ENCODE results near the gene ZNRF2. TPM values are rescaled to one million over a fixed set of nuclear protein-coding genes. Genes with fewer than 3 reads are reported as not detected.

ZNRF2 gene
- total and polyA plus RNA-seq, 7 donors: 14.4 to 33.8 (median 22.5) TPM

DNA sequence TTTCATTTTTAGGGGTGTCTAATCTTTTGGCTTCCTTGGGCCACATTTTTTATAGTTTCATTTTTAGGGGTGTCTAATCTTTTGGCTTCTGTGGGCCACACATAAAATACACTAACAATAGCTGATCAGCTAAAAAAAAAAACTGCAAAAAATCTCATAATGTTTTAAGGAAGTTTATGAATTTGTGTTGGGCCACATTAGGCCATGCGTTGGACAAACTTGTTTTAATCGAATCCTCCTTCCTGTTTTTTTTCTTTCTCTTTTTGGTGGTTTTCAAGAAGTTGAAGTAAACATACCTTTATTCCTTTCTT, 37.4 kb downstream of the ZNRF2 start:
- Histone ChIP-seq H3K36me3 (no peaks in the 10 kb centered on the region), H3K27me3 (no peaks in the 10 kb centered on the region), H3K27ac (peak overlapping the region; percentile 36 to 66 (median 52)), H3K9me3 (no peaks in the 10 kb centered on the region), H3K4me3 (peak overlapping the region in 3 of 4 donors; percentile 0 to 19 (median 8)), H3K4me1 (peaks cover 0 to 52% (median 24%) of the 10 kb centered on the region in 4 donors)
- intact Hi-C loops (cut with DNase I): no loop called here
- no peak for DNase-seq
- whole genome bisulfite sequencing, 2 donors: 36 to 58% methylated on average over 2 of the region's 2 CpGs
- TF ChIP-seq POLR2AphosphoS5 (IDR thresholded peaks at IDR 0.05): no peak
- no peak for TF ChIP-seq EP300 (IDR thresholded peaks at IDR 0.05)
- TF ChIP-seq POLR2A (IDR thresholded peaks at IDR 0.05): no peak
- TF ChIP-seq, protein P1, sequence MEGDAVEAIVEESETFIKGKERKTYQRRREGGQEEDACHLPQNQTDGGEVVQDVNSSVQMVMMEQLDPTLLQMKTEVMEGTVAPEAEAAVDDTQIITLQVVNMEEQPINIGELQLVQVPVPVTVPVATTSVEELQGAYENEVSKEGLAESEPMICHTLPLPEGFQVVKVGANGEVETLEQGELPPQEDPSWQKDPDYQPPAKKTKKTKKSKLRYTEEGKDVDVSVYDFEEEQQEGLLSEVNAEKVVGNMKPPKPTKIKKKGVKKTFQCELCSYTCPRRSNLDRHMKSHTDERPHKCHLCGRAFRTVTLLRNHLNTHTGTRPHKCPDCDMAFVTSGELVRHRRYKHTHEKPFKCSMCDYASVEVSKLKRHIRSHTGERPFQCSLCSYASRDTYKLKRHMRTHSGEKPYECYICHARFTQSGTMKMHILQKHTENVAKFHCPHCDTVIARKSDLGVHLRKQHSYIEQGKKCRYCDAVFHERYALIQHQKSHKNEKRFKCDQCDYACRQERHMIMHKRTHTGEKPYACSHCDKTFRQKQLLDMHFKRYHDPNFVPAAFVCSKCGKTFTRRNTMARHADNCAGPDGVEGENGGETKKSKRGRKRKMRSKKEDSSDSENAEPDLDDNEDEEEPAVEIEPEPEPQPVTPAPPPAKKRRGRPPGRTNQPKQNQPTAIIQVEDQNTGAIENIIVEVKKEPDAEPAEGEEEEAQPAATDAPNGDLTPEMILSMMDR (IDR thresholded peaks at IDR 0.05): no peak

DNA sequence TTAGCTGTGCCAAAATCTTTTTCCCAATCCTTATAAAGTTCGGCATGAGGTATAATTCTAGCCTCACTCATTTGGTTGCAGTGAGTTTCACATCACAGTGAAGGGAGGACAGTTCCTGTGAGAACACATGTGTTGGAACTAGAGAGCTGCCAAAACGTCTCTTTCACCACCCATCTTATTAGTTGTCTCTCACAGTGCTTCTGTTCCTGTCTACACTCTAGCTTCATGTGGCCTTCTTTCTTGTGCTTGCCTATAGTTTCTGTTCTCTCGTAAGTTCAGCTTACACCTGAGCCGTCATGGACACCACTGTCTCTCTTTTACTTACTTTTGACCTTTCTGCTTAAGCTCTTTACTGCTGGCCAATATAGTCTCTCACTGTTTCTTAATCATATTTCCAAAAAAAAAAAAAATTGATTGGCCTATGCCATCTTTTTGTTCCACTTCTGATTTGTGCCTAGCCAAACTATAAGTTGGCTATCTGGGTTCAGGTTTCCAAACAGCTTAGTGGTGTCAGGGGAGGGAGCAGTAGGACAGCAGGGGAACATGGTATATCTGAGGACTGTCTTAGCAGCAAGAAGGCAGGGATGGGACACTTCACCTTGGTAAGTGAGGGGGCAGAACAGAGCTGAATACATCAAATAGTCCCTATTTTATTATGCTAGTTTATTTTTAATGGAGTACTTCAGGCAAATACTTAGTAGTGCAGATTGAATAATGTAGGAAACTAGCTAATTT, 38.0 kb downstream of the ZNRF2 start:
- peaks cover 0 to 52% (median 24%) of the 10 kb centered on the region in 4 donors for H3K4me1 ChIP-seq

DNA sequence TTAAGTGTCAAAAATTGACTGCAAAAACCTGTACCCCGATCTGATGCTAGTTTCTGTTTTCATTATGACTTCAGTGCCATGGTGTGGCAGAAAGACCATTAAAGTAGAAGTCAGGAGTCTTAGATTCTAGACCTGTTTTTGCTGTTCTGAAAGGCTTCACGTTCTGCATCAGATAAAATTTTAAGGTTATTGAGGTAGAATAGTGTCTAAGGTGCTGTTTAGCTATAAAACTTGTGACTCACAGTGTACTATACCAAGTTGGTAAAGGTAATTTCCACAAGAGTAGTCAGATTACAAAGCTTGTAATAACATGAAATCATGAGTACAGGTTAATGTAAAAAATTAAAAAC, 38.6 kb downstream of the ZNRF2 start:
- 11 to 33% methylated on average over 2 of the region's 2 CpGs for WGBS, 2 donors
- Histone ChIP-seq H3K9me3 (no peaks in the 10 kb centered on the region), H3K36me3 (no peaks in the 10 kb centered on the region), H3K4me1 (peaks cover 0 to 51% (median 26%) of the 10 kb centered on the region in 4 donors), H3K27ac (peak overlapping the region; percentile 36 to 66 (median 52)), H3K27me3 (no peaks in the 10 kb centered on the region), H3K4me3 (no peak overlapping the region)
- no peak for DNase-seq
- intact Hi-C loops (cut with DNase I): no loop called here
- TF ChIP-seq POLR2AphosphoS5 (IDR thresholded peaks at IDR 0.05): no peak
- TF ChIP-seq, protein P1 (IDR thresholded peaks at IDR 0.05): no peak
- TF ChIP-seq EP300 (IDR thresholded peaks at IDR 0.05): no peak
- TF ChIP-seq POLR2A (IDR thresholded peaks at IDR 0.05): no peak

More for the DNA sequence above, 38.0 kb downstream of the ZNRF2 start:
- Histone ChIP-seq H3K9me3 (no peaks in the 10 kb centered on the region), H3K27ac (peak overlapping the region; percentile 36 to 66 (median 52)), H3K4me3 (no peak overlapping the region), H3K36me3 (no peaks in the 10 kb centered on the region), H3K27me3 (no peaks in the 10 kb centered on the region)
- DNase-seq: no peak
- intact Hi-C loops (cut with DNase I): no loop called here
- 28 to 37% methylated on average over 4 of the region's 4 CpGs for WGBS, 2 donors
- TF ChIP-seq POLR2A (IDR thresholded peaks at IDR 0.05): no peak

DNA sequence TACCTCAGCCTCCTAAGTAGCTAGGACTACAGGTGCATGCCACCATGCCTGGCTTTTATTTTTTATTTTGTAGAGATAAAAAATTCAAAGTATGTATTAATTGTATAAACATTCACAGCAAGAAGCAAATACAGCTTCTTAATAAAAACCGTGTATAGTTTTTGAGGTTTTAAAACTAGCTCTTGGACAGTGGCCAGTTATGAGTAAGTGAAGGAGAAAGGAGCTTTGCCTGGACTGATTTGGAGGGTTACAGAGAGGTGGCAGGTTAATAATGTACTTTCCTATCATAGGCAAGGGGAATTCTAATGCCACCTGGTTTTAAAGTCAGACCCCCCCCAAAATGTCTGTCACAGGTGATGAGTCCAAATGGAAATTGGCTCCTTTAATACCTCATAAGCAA, 43.4 kb downstream of the ZNRF2 start:
- intact Hi-C loops (cut with DNase I): no loop called here
- DNase-seq: no peak
- H3K27ac ChIP-seq: no peak overlapping the region
- WGBS, 2 donors: 19 to 44% methylated on average over 1 of the region's 1 CpG
- H3K9me3 ChIP-seq: no peaks in the 10 kb centered on the region
- no peaks in the 10 kb centered on the region for H3K36me3 ChIP-seq
- TF ChIP-seq, protein P1 (IDR thresholded peaks at IDR 0.05): no peak
- TF ChIP-seq EP300 (IDR thresholded peaks at IDR 0.05): no peak
- TF ChIP-seq POLR2A (IDR thresholded peaks at IDR 0.05): no peak
- TF ChIP-seq POLR2AphosphoS5 (IDR thresholded peaks at IDR 0.05): no peak
- peaks cover 0 to 48% (median 28%) of the 10 kb centered on the region in 4 donors for H3K4me1 ChIP-seq
- H3K4me3 ChIP-seq: no peak overlapping the region
- H3K27me3 ChIP-seq: no peaks in the 10 kb centered on the region

DNA sequence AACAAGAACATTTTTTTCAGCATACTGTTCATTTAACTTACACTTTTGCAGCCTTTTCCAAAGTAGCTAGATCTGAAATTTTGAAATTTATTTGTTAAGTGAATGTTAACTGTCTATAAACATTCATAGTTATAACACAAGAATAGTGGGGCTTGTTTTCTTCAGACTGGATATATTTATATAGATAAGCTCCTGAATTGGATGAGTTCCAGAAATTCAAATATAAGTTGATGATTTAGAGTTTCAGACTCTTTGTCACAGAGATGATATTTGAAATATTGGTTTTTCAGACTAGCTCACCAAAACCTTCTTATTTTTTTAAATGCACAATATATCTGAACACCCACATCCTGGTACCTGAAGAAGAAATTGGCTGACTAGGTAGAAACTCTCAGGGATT, 44.0 kb downstream of the ZNRF2 start:
- Histone ChIP-seq H3K9me3 (no peaks in the 10 kb centered on the region), H3K4me3 (no peak overlapping the region), H3K4me1 (peaks cover 0 to 42% (median 24%) of the 10 kb centered on the region in 4 donors), H3K27ac (no peak overlapping the region), H3K27me3 (no peaks in the 10 kb centered on the region), H3K36me3 (no peaks in the 10 kb centered on the region)
- DNase-seq: no peak
- intact Hi-C loops (cut with DNase I): no loop called here
- TF ChIP-seq POLR2AphosphoS5 (IDR thresholded peaks at IDR 0.05): no peak
- TF ChIP-seq, protein P1 (IDR thresholded peaks at IDR 0.05): no peak
- TF ChIP-seq EP300 (IDR thresholded peaks at IDR 0.05): no peak
- no peak for TF ChIP-seq POLR2A (IDR thresholded peaks at IDR 0.05)
